Osteoblast (primary cell): ENCODE data around the gene PSMD13. TPM values are rescaled to one million over a fixed set of nuclear protein-coding genes. Genes with fewer than 3 reads are reported as not detected.

Source experiments
- DNase-seq: peaks from one replicate; pipeline ENCODE4 v3.0.0; 2011; ENCODE audit warnings: low spot score, mixed read lengths; ENCODE audit not compliant: insufficient read length; ENCODE audit errors: missing footprints
- H2AFZ ChIP-seq: 2 replicates; pipeline ENCODE4 v1.6.0; 2011; ENCODE audit warnings: mild to moderate bottlenecking, low read length
- H3K27ac ChIP-seq: 2 replicates; pipeline ENCODE4 v1.5.1; 2011; ENCODE audit warnings: mild to moderate bottlenecking, low read depth, low read length, moderate library complexity
- H3K27me3 ChIP-seq: 2 replicates; pipeline ENCODE4 v1.6.0; 2012; ENCODE audit warnings: mild to moderate bottlenecking, control low read depth, inconsistent platforms, low read length, moderate library complexity; ENCODE audit not compliant: insufficient read depth
- H3K36me3 ChIP-seq: 2 replicates; pipeline ENCODE4 v1.5.1; 2011; ENCODE audit warnings: mild to moderate bottlenecking, low read length, control low read depth, moderate library complexity; ENCODE audit not compliant: insufficient read depth
- H3K4me1 ChIP-seq: 2 replicates; pipeline ENCODE4 v1.5.1; 2011; ENCODE audit warnings: mild to moderate bottlenecking, low read length, control low read depth, moderate library complexity; ENCODE audit not compliant: insufficient read depth
- H3K4me2 ChIP-seq: 2 replicates; pipeline ENCODE4 v1.6.0; 2011; ENCODE audit warnings: mild to moderate bottlenecking, low read length; ENCODE audit not compliant: insufficient read depth
- H3K4me3 ChIP-seq: fragments of 200-600 bp; sonication (generic); 3 replicates; pipeline ENCODE4 v1.5.1; 2012; ENCODE audit warnings: mild to moderate bottlenecking, low read length, inconsistent platforms; ENCODE audit not compliant: insufficient read depth
- H3K79me2 ChIP-seq: 2 replicates; pipeline ENCODE4 v1.6.0; 2012; ENCODE audit warnings: mild to moderate bottlenecking, low read length, control low read depth, inconsistent platforms; ENCODE audit not compliant: insufficient read depth
- H3K9me3 ChIP-seq: 2 replicates; pipeline ENCODE4 v1.5.1; 2011; ENCODE audit warnings: low read depth, low read length, control low read depth
- H4K20me1 ChIP-seq: 2 replicates; pipeline ENCODE4 v1.6.0; 2012; ENCODE audit warnings: mild to moderate bottlenecking, low read length, control low read depth; ENCODE audit not compliant: insufficient read depth
- total RNA-seq: library from RNA; depleted of rRNA; stranded (reverse); fragments of >200 nt; gene quantifications from 2 replicates; pipeline ENCODE4 v1.2.3, GENCODE V29; 2012
- TF ChIP-seq, protein P1 (sequence below): IDR thresholded peaks from 2 replicates; pipeline ENCODE4 v1.5.1; 2011; ENCODE audit warnings: mild to moderate bottlenecking, low read depth, low read length, moderate library complexity; ENCODE audit errors: extremely low read depth

PSMD13 gene
- total RNA-seq, 1 donor = 110 TPM

DNA sequence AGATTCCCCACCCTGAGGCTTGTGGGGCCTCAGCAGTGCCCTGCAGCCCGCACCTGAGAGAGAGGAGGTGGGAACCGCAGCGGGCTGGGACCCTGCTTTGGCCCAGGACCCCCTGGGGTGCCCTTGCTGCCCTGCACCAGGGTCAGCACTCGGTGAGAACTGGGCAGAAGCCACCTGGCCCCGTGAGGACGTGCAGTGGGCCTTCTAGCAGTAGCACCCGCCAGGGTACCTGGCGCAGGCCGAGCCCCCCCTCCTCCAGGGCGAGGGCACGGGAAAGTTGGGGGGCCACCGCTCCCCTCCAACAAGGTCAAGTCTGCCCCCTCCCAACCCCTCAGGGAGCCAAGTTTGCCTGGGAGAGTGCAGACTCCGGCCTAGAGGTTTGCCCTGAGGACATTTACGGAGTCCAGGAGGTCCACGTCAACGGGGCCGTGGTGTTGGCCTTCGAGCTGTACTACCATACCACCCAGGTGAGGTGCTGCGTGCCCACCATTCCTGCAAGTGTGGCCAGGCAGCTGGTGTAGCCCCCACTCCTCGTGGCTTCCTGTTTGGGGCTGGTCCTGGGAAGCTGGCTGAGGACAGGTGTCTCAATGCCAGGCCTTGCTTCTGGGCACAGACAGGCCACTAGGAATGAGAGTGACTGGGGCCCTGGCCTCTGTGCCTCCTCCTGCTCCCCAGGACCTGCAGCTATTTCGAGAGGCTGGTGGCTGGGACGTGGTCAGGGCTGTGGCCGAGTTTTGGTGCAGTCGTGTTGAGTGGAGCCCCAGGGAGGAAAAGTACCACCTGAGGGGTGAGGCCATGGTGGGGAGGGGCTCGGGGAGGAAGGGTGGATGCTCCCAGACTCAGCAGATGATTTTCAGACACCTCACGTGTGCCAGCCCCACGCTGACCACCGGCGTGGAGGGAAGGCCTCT, 55.7 kb downstream of the PSMD13 start:
- TF ChIP-seq, protein P1, sequence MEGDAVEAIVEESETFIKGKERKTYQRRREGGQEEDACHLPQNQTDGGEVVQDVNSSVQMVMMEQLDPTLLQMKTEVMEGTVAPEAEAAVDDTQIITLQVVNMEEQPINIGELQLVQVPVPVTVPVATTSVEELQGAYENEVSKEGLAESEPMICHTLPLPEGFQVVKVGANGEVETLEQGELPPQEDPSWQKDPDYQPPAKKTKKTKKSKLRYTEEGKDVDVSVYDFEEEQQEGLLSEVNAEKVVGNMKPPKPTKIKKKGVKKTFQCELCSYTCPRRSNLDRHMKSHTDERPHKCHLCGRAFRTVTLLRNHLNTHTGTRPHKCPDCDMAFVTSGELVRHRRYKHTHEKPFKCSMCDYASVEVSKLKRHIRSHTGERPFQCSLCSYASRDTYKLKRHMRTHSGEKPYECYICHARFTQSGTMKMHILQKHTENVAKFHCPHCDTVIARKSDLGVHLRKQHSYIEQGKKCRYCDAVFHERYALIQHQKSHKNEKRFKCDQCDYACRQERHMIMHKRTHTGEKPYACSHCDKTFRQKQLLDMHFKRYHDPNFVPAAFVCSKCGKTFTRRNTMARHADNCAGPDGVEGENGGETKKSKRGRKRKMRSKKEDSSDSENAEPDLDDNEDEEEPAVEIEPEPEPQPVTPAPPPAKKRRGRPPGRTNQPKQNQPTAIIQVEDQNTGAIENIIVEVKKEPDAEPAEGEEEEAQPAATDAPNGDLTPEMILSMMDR = no peak

DNA sequence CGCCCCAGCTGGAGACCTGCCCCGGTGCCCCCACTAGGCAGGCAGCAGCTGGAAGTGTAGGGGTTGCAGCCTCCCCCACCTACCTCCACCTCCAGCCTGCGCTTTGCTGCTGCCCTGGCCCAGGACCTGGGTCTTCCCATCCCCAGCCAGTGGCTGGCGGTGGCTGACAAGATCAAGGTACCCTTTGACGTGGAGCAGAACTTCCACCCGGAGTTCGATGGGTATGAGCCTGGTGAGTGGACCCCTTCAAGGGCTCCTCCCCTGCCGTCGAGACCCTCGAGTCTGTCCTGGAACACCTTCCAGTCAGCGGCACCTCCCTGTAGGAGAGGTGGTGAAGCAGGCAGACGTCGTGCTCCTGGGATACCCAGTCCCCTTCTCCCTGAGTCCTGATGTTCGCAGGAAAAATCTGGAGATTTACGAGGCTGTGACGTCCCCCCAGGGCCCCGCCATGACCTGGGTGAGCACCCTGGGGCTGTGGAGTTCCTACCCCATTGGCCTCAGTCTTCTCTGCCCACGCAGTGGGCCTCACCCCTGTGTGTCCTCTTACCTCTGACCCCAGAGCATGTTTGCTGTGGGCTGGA, 56.6 kb downstream of the PSMD13 start:
- no peaks in the 10 kb centered on the region for H3K36me3 ChIP-seq
- no peak overlapping the region for H3K27ac ChIP-seq
- no peaks in the 10 kb centered on the region for H3K9me3 ChIP-seq
- peak; percentile 74 for DNase-seq
- no peak overlapping the region for H2AFZ ChIP-seq
- H3K4me1 ChIP-seq = peaks cover under 1% of the 10 kb centered on the region
- H4K20me1 ChIP-seq = no peaks in the 10 kb centered on the region
- no peaks in the 10 kb centered on the region for H3K79me2 ChIP-seq
- no peak overlapping the region for H3K4me2 ChIP-seq
- H3K4me3 ChIP-seq = no peak overlapping the region
- TF ChIP-seq, protein P1 = no peak
- peaks cover 11% of the 10 kb centered on the region for H3K27me3 ChIP-seq

More for the DNA sequence above, 55.7 kb downstream of the PSMD13 start:
- no peak overlapping the region for H2AFZ ChIP-seq
- no peak overlapping the region for H3K4me2 ChIP-seq
- no peak overlapping the region for H3K27ac ChIP-seq
- H3K36me3 ChIP-seq = no peaks in the 10 kb centered on the region
- H3K4me1 ChIP-seq = peaks cover 4% of the 10 kb centered on the region
- H3K4me3 ChIP-seq = no peak overlapping the region
- H3K79me2 ChIP-seq = no peaks in the 10 kb centered on the region
- H4K20me1 ChIP-seq = no peaks in the 10 kb centered on the region
- no peaks in the 10 kb centered on the region for H3K9me3 ChIP-seq
- DNase-seq = peak; percentile 90
- H3K27me3 ChIP-seq = peaks cover 11% of the 10 kb centered on the region

DNA sequence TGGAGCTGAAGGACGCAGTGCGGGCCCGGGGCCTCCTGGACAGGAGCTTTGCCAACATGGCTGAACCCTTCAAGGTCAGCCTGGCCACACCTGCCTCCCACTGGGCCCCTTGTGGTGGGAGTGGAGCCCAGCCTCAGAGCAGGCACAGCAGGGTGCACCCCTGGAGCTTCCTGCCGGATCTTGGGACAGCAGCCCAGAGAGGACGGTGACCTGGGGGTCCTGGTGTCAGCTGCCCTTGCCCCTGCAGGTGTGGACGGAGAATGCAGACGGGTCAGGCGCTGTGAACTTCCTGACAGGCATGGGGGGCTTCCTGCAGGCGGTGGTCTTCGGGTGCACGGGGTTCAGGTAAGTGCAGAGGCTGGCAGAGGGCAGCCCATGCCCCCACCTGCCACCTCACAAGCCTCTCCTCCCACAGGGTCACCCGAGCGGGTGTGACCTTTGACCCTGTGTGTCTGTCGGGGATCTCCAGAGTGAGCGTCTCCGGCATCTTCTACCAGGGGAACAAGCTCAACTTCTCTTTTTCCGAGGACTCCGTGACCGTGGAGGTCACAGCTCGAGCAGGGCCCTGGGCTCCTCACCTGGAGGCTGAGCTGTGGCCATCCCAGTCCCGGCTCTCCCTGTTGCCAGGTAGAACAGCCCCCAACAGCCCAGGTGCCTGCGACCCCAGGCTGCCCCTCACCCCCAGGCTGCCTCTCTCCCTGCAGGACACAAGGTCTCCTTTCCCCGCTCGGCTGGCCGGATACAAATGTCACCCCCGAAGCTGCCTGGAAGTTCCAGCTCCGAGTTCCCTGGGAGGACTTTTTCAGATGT, 57.3 kb downstream of the PSMD13 start:
- DNase-seq = peak; percentile 86
- TF ChIP-seq, protein P1 = no peak
- Histone ChIP-seq H3K4me1 (no peaks in the 10 kb centered on the region), H3K4me2 (no peak overlapping the region), H3K27ac (no peak overlapping the region), H2AFZ (no peak overlapping the region), H3K79me2 (no peaks in the 10 kb centered on the region), H4K20me1 (no peaks in the 10 kb centered on the region), H3K36me3 (no peaks in the 10 kb centered on the region), H3K27me3 (peaks cover 15% of the 10 kb centered on the region), H3K4me3 (no peak overlapping the region), H3K9me3 (no peaks in the 10 kb centered on the region)
